Stimulated activated CD4-positive, alpha-beta T cell treated with anti-CD3 and anti-CD28 coated beads, Interleukin-15, amount 100 ng/mL, for 48 hours (primary cell): ENCODE measurements around the gene TECR.
"Not testable (repeated sequence)": the region's sequence is repeated elsewhere in the genome, so short reads cannot be mapped to it uniquely, and the experiment has no call there.

Experiments used
- DNase-seq, 2 donors: peaks; one replicate each; pipeline ENCODE4 v3.0.0-alpha.2; 2020; ENCODE audit warnings: low read depth in 2 of 2

Gene TECR

DNA sequence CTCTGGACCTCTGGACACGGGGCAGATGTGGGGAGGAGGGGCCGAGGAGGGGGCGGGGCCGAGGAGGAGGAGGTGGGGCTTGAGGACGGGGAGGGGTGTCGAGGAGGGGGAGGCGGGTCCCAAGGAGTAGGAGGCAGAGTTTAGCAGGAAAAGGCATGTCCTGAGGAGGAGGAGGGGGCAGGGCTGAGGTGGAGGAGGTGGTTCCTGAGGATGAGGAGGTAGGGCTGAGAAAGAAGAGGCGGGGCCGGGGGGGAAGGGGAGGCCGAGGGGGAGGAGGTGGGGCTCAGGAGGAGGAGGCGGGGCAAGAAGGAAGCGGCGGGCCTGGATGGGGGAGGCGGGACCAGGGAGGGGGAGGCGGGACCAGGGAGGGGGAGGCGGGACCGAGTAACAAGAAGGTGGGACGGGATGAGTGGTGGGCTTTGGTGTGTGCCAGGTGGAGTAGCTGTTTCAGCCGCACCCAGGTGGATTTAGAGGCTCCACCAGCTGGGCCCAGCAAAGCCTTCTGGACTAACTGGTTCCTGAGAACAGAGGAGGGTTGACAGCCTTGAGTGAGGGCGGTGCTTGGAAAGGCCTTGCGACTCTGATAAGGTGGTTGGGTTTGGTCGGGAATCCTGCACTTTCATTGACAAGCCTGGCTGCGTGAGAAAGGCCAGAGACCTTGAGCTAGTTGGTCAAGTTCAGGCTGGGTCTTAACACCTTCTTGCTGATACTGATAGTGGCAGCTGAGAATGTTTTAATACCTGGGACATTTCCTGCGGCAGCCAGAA, 7.7 kb downstream of the TECR start:
- peak in 1 of 2 donors; percentile 51 for DNase-seq

DNA sequence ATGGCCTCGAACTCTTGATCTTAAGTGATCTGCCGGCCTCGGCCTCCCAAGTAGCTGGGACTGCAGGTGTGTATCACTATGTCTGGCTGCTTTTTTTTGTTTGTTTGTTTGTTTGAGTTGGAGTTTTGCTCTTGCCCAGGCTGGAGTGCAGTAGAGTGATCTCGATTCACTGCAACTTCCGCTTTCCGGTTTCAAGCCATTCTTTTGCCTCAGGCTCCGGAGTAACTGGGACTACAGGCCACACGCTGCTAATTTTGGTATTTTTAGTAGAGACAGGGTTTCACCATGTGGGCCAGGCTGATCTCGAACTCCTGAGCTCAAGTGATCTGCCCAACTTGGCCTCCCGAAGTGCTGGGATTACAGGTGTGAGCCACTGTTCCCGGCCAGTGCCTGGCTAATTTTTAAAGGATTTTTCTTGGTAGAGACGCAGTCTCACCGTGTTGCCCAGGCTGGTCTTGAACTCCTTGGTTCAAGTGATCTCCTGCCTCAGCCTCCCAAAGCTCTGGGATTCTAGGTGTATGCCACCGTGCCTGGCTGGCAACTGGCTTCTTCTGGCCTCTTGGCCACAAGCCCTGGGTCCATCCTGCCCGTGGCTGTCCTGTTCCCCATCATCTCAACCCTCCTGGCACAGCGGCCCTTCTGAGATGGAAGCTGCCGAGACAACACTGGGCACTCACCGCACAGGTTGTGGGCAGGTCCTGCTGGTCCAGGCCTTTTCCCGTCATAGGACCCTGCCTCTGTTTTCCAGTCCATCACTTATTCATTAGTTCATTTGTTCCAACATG, 11.5 kb downstream of the TECR start:
- DNase-seq = no peak

DNA sequence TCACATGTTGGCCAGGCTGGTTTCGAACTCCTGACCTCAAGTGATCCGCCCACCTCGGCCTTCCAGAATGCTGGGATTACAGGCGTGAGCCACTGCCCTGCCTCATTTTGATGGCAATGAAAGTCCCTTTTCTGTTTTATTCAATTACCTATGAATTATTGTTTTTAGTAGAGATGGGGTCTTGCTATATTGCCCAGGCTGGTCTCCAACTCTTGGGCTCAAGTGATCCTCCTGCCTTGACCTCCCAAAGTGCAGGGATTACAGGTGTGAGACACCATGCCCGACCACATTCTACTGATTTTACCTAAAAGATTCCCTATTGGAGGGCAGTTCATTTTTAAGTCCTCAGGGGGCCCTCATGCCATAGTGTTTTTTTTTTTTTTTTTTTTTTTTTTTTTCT, 12.6 kb downstream of the TECR start:
- DNase-seq = not testable (repeated sequence)

DNA sequence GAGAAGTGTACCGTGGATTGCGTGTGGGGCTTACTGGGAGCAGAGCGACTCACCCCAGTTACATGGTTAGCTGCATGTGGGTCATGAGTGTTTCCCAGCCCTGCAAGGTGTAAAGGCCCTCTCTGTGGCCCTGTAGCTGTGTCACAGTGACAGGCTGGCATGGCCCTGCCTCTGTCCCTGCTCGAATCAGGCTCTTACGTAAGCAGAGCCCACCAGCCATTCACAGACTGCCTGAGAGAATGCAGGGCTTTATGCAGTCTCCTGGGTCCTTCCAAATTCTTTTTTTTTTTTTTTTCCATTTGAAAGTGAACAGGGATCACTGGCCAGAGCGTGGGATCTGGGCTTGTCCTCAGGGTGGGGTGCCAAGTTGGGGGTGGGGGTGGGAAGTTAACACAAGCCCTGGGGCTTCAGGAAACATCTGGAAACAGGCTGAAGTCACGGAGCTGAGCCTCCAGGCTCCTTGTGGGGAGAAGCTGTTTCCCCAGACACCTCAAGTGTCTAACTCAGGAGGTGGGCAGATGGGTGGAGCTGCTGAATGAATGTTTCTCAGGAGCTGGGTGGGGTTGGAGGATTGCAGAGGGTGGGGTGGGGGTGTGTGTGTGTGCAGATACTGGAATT, 13.4 kb downstream of the TECR start:
- no peak for DNase-seq

DNA sequence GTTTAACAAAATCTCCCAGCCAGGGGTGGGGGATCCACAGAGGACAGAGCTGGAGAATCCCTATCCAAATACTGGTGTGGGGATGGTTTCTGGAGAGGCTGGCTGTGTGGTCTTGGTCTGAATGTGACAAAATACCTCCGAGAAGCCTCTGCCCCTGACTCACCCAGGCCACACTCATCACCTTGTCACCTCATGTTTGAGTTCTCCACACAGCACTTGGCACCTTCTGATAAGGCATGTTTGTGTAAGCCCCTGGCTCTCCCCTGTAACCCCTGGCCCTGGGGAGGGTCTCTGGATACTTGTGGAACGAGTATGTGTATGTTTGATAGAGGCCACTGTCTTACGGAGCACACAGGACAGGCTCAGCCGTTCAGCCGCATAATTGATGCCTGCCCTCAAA, 14.7 kb downstream of the TECR start:
- no peak for DNase-seq

DNA sequence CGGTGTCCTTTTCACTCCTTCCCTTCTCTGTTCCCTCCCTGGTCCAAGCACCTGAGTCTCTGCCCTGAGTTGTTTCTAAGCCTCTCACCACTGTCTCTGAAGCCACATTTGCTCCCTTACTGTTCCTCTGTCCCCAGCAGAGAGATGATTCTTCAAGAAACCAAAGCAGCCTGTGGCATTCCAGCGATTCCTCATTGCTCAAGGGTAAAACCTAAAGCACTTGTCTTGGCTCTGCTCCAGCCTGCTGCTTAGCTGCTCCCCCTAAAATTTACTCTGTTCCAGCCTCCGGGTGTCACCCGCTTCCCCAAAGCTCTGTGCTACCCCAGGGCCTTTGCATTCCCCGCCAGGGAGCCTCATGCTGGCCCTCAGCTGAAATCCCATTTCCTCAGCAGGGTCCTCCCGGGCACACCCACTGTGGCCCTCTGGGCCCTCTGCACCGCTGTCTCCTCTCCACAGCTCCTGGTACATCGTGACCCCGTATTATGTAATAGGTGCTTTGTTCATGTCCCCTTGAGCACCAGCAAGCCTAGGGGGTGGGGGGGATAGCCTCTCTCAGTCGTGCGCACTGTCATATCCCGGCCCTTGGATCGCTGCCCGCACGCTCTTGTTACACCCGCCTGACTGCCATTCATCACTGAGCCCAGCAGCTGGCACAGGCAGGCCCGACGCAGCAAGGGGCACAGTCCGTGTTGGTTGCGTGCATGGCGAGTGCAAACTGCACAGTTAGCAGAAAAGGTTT, 15.8 kb downstream of the TECR start:
- no peak for DNase-seq

DNA sequence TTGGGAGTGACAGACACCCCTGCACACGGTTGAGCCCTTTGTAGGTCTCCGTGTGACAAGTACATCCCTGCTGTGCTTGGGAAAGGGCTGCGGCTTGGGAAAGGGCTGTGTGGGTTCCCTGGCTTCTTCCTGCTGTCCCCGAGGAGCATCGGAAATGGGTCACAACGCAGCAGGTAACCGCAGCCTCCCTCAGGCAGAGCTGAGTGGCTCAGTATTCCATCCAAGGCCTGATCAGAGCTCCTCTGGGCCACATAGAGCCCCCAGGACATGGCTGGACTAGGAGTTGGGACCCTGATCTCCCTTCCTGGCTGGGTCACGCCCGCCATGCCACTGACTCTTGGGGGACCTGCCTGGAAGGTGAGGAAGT, 16.3 kb downstream of the TECR start:
- DNase-seq = no peak

DNA sequence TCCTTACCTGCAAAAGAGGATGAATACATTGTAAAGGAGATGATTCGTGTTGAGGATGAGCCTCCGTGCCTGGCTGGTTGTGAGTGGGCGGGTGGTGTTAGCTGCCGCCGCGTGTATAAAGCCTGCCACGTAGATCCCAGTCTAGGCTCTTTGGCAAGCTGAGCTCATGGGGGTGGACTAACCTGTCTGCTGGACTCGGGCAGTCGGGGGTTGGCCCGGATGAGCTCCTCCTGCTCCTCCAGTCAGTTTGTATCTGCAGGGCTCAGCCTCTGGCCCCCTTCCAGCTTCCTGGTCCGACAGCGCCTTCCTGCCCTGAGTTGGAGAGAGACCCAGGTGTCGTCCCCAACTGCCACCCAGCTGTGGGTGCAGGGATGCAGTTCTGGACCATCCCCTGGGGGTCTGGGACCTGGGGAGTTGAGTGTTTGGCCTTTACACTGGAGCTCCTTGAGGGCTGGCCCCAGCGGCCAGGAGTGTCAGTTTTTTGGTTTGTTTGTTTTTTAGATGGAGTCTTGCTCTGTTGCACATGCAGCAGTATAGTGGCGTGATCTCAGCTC, 20.9 kb downstream of the TECR start:
- DNase-seq = no peak

DNA sequence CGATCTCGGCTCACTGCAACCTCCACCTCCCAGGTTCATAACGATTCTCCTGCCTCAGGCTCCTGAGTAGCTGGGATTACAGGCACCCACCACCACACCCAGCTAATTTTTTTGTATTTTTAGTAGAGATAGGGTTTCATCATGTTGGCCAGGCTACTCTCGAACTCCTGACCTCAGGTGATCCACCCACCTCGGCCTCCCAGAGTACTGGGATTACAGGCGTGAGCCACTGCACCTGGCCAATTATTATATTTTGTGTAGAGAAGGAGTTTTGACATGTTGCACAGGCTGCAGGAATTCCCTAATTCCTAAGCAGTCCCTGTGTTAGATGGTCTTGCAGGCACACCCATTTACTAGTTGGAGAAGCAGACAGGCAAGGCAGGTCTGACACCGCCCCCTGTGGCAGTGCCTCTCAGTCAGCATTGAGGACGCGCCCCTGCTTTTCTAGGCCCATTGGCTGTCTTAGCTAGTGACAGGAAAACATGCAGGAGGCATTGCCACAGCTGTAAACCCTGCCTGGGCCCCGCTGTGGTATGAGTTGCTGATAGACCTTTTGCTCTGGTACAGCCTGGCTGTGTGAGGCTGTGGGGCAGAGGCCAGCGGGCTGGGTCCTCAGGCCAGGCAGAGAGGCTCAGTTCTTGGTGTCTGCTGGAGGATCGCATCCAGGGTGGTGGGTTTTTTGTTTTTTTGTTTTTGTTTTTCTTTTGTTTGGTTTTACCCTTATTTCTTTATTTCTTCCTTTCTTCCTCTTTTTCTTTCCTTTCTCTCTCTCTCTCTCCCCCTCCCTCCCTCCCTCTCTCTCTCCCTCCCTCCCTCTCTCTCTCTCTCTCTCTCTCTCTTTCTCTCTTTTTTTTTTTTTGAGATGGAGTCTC, 22.0 kb downstream of the TECR start:
- peak; percentile 61 for DNase-seq

DNA sequence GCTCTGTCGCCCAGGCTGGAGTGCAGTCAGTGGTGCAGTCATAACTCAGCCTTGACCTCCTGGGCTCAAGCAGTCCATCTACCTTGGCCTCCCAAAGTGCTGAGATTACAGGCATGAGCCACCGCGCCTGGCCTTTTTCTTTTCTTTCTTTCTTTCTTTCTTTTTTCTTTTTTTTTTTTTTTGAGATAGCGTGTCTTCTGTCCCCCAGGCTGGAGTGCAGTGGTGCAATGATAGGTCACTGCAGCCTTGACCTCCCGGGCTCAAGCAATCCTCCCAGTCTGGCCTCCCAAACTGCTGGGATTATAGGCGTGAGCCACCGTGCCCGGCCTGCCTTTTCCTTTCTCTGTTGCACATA, 22.6 kb downstream of the TECR start:
- DNase-seq = not testable (repeated sequence)

DNA sequence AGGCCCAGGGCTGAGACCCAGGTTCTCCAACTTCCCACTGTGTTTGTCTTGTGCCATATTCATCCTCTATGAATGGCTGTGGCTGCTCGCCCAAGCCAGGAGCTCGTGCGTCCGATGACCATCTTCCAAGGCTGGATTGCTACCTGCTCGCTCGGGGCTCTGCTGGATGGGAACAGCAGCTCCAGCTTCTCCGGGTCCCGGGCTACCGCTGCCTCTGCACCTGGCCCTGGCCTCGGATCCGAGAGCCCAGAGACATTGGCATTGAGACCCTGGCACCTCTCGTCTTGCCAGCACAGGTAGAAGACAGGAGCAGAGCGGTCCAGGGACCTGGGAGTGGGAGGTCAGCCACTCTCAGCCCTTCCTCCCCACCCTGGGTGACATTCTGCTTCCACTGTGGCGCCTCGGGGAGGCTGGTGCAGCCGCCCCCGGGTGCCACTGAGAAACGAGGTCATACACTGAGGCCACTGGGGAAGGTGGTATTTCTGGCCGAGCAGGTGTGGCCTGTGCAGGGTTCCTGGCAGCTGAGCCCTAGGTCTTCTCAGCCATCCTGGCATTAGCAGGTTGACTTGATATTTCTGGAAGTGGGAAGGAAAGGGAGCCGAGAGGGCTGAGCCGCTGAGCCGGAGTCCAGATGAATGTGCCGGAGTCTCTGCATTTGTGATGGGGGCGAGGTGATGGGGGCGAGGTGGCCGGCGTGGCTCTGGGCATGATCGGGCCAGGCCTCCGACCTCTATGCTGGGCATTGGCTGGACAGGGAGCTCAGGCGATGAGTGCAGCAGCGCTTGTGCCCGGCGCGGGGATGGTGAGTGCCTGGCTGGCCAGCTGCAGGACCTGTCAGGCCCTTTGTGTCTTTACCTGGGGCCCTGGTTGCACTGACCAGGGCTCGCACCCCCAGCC, 23.9 kb downstream of the TECR start:
- DNase-seq = no peak

DNA sequence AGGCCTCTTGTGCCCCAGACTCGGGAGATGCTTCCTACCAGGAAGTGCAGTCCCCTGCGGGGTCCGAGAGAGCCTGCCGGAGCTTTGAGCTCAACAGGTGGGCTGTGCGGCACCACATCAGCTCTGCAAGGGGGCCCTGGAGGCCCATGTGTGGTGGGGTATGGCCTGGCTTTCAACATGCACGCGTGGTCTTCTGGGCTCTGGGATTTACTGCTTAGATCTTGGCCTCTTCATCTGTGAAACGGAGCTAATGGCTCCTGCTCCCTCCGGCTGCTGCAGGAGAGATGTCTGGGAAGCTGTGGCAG, 24.5 kb downstream of the TECR start:
- no peak for DNase-seq

DNA sequence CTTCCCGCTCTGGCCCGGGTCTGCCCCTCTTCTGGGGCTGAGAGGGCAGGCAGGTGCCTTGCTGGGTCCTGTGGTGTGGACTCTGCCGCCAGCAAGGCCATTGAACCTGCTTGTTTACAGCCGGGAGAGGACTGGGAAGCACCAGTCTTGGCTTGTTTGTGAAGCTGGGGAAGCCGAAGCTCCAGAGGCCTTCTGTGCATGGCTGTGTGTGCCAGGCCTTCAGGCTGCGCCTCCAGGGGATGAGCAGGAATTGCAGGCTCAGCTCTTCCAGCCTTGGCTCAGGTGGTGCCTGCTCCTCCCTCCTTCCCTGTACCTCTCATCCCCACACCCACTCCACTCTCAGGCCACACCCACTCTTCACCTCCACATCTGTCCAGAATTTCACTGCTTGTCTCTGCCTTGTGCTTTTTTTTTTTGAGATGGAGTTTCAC, 25.0 kb downstream of the TECR start:
- no peak for DNase-seq

DNA sequence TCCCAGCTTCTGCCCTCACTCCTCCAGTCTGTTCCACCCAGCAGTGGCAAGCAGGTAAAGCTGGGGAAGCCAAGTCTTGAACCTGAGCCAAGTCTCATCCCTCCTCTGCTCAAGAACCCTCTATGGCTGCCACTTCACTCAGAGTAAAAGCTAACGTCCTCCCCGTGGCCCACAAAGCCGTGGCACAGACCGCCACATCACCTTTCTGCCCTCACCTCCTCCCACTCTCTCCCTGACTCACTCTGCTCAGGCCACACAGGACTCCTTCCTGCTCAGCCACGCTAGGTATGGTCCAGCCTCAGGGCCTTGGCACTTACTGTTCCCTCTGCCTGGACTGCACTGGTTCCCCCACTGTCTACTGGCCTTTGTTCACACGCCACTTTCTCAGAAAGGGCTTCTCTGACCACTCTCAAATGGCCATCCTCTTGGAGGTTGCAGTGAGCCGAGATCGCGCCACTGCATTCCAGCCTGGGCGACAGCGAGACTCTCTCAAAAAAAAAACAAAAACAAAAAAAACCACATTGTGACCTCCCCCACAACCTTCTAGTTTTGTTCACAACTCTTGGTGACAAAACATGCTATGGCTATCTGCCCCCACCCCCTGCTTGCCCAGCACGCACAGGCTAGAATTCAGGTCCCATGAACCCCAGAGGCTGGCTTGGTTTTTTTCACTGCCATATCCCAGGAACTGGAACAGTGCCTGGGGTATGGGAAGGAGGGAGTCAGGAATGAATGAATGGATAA, 26.7 kb downstream of the TECR start:
- no peak for DNase-seq

DNA sequence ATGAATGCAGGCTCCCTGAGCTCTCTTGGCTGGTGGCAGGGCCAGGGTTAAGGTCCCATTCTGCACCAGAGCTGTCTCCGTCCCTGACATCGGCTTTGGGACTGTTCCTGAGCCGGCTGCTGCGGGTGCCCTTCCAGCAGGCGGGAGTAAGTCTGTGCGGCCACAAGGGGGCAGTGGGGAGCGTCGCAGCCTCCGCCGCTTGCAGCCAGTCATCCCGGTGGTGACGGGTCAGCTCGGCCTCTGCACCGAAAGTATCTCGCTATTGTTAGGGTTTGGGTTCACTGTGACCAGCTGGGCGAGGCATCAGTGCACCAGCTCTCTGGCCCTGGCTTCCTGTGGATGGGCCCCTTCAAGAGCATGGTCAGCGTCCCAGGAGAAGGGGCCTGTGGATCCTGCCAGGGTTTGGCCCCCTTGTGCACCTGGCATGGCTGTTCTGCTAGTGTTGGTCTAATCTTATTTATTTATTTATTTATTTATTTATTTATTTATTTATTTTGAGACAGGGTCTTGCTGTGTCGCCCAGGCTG, 27.3 kb downstream of the TECR start:
- DNase-seq = peak; percentile 65 to 74

DNA sequence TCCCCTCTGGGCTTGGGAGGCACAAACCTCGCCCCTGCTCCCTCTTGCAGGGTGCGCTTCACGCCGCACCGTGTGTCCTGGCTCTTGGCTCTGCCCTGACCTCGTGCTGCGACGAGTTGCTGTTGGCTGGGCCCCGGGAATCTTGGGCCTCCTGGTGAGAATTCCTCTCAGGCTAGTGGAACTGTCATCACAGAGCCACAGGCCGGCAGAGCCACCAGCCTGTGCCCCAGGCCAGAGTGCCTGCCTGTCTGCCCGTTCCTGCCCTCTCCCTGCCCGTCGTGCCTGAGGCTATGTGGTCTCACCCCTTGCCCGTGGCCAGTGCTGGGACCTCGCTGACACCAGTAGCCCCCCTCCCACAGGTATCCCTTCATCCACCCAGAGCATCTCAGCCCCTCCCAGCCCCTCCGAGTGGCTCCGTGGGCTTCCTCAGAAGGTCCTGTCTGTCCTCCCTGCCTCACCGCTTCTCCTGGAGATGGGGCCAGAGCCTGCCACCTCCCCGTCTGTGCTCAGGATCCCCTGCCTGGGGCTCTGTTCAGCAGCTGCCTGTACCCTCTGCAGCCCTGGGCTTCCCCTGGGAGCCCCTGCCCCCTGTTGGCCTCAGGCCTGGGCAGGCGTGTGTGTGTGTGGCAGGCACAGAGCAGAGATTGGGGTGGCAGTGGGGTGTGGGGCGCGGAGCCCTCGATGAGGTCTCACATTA, 29.1 kb downstream of the TECR start:
- no peak for DNase-seq

DNA sequence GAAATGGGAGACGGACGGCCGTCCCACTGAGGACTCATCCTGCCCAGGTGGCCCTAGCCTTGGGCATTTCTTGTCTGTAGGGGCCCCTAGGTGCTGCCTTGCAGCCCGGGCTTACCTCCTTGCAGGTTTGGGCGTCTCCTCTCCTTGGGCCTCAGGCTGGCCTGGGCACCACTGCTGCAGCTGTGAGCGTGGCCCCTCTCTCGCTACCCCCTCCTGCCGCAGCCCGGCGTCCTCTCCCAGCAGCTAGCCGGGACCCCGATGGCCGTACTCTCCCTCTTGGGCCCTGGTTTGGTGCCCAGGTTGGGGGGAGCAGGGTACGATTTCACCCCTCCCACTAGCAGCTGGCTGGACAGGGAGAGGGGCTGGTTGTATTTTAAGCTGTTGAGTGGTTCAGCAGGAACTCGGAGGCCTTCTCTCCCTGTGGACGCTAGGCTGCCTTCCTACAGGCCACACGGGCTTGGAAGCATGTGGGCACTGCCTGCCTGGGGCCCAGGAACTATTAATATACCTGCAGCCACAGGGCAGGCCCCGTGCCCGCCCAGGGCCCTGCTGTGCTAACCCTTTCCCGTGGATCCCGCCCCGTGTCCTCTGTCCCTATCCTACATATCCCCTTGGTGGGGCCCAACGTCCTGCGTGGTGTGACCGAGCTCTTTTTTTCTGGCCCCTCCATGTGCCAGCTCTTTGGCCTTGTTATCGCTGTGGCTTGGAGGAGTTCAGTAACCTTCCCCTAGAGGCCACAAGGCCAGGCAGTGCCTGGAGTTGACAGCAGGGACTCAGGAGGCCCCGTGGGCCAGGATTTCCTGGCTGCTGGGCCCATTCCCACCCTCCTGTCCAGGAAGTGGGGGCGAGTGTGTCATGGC, 30.8 kb downstream of the TECR start:
- DNase-seq = no peak

DNA sequence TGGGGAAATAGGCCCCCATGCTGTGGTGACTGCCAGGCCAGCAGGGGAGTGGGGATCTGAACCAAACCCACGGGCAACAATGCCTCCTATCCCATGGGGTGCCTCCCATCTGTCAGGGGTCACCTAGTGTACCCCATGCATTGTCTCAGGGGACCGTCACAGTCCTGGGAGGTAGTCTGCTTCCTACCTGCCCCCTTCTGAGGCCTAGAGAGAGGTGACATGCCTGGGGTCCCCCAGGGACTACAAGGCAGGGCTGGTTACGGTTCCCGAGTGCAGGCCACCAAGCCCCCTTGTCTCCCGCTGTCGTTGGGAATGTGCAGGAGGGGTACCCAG, 31.3 kb downstream of the TECR start:
- no peak for DNase-seq
